ENCODE results near the gene PARVA. TPM values are rescaled to one million over a fixed set of nuclear protein-coding genes. Genes with fewer than 3 reads are reported as not detected.

The PARVA gene
- total RNA-seq, 1 experiment from 2014 or later, result 18.1 TPM

DNA sequence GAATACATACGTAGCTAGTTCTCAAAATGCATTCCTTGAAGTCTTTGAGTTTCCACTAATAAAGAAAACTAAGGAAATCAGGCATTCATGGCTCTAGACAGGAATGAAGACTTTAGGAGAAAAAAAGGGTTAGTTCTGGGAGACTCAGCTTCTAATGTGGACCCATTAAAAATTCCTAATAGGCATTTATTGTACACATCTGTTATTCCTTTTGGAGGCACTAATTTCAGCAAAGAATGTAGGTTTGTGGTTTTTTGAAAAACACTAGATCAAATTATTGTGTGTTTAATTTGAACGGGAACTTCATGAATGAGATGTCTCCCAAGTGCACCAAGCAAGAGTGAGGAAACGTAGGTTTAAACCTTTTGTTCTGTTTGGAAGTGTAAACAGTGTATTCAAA is 42.7 kb downstream of the PARVA start:
- Histone ChIP-seq H3K23ac (ENCODE audit: insufficient read length, low read depth, low read length) (no peak overlapping the region), H3K56ac (ENCODE audit: insufficient read length, low read depth, low read length) (no peak overlapping the region), H2AFZ (ENCODE audit: low read length) (no peak overlapping the region), H3K27ac (ENCODE audit: insufficient read length, low read depth, low read length) (no peak overlapping the region), H2AK5ac (ENCODE audit: insufficient read length, low read length) (no peak overlapping the region), H2BK120ac (ENCODE audit: low read depth, low read length, poor library complexity, severe bottlenecking) (no peak overlapping the region), H2BK12ac (ENCODE audit: insufficient read length, low read depth, low read length) (no peak overlapping the region), H3K4ac (ENCODE audit: low read depth, low read length) (no peak overlapping the region), H3K23me2 (ENCODE audit: insufficient read length, low read depth, low read length, poor library complexity, severe bottlenecking) (no peaks in the 10 kb centered on the region), H3K4me1 (ENCODE audit: insufficient read depth, low read length) (peaks cover 2% of the 10 kb centered on the region; the same call in 1 of the 2 replicates), H3K4me2 (ENCODE audit: insufficient read depth, insufficient read length, low read length) (no peak overlapping the region), H3K79me1 (ENCODE audit: insufficient read depth, low read depth, low read length, poor library complexity, severe bottlenecking) (no peaks in the 10 kb centered on the region), H3T11ph (ENCODE audit: low read length) (no peak overlapping the region), H3K79me2 (ENCODE audit: insufficient read depth, low read length) (no peaks in the 10 kb centered on the region), H3K9me3 (ENCODE audit: control insufficient read depth, low read depth, low read length) (no peaks in the 10 kb centered on the region), H4K20me1 (ENCODE audit: control insufficient read depth, insufficient read depth, insufficient read length) (no peaks in the 10 kb centered on the region), H3K14ac (ENCODE audit: insufficient read depth, low read length) (no peak overlapping the region), H3K9ac (ENCODE audit: extremely low read depth, insufficient read length, low read length) (no peak overlapping the region), H3K18ac (ENCODE audit: insufficient read length, low read depth, low read length) (no peak overlapping the region), H2BK20ac (ENCODE audit: low read depth, low read length, poor library complexity, severe bottlenecking) (no peak overlapping the region), H2BK15ac (ENCODE audit: low read depth, low read length) (no peak overlapping the region), H4K91ac (ENCODE audit: insufficient read length, low read depth, low read length) (no peak overlapping the region), H3K27me3 (ENCODE audit: insufficient read depth, low read length) (no peaks in the 10 kb centered on the region), H2BK5ac (ENCODE audit: insufficient read length, low read length) (no peak overlapping the region), H4K8ac (replicated peaks; ENCODE audit: insufficient read length, low read depth, low read length) (no peak overlapping the region), H4K5ac (ENCODE audit: insufficient read length, low read depth, low read length) (no peak overlapping the region)
- TF ChIP-seq, protein P1, sequence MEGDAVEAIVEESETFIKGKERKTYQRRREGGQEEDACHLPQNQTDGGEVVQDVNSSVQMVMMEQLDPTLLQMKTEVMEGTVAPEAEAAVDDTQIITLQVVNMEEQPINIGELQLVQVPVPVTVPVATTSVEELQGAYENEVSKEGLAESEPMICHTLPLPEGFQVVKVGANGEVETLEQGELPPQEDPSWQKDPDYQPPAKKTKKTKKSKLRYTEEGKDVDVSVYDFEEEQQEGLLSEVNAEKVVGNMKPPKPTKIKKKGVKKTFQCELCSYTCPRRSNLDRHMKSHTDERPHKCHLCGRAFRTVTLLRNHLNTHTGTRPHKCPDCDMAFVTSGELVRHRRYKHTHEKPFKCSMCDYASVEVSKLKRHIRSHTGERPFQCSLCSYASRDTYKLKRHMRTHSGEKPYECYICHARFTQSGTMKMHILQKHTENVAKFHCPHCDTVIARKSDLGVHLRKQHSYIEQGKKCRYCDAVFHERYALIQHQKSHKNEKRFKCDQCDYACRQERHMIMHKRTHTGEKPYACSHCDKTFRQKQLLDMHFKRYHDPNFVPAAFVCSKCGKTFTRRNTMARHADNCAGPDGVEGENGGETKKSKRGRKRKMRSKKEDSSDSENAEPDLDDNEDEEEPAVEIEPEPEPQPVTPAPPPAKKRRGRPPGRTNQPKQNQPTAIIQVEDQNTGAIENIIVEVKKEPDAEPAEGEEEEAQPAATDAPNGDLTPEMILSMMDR (conservative IDR thresholded peaks at IDR 0.05), result no peak
- Mint-ChIP-seq H3K4me1 (peaks cover 0 to 9% of the 10 kb centered on the region in 2 experiments; a peak in 2 of 4 replicates), H3K4me3 (no peak overlapping the region), H3K27ac (no peak overlapping the region), H3K9me3 (no peaks in the 10 kb centered on the region), H3K36me3 (ENCODE audit: insufficient read depth in 1 of 3, low read depth in 3 of 3) (no peaks in the 10 kb centered on the region; a peak in 1 of 7 replicates), H3K27me3 (ENCODE audit: low read depth) (no peaks in the 10 kb centered on the region)
- DNase-seq, result no peak
- no CpG with 5 or more reads among the region's 3 CpGs for WGBS (ENCODE audit: extremely low coverage, insufficient read length, low lambda C conversion rate)
